Activated naive CD4-positive, alpha-beta T cell treated with anti-CD3 and anti-CD28 coated beads, Interleukin-2, amount 10 ng/mL, durations not matched to agents 5 hours and 36 hours (primary cell): ENCODE measurements around the gene ISM1. TPM values are rescaled to one million over a fixed set of nuclear protein-coding genes. Genes with fewer than 3 reads are reported as not detected.

ENCODE experiments used
- total RNA-seq, 2 experiments: library from RNA; stranded (reverse); gene quantifications; one replicate each; pipeline ENCODE4 v1.2.3, GENCODE V29; 2021

Gene ISM1
- total RNA-seq, result 1 to 10 TPM; 1.1 to 1.3 TPM

GRCh38 chr20:13220904-13221297, at the start of gene ISM1:
TSS of gene ISM1 (plus strand) at chr20:13221274. CDS start at chr20:13221777, 503 bp downstream.

Other genes starting within 250 kb of the ISM1 start
- gene SPTLC3, start 212.3 kb upstream of the ISM1 start, total RNA-seq, result under 1 TPM; 0.05 to 0.17 TPM